Psoas muscle (tissue), 8 donors: Measurements from ENCODE around the gene PCSK5. TPM values are rescaled to one million over a fixed set of nuclear protein-coding genes. Genes with fewer than 3 reads are reported as not detected.

Source experiments
- ATAC-seq, 4 donors: fragments of 200-7000 bp; cut with Tn5 transposase; one replicate each; pipeline ENCODE4 v1.9.1; 2020; ENCODE audit warnings: moderate library complexity in 3 of 4, mild to moderate bottlenecking in 2 of 4
- DNase-seq, 2 donors: peaks; one replicate each; pipeline ENCODE4 v3.0.0-alpha.2; 2020
- H3K27ac ChIP-seq: fragments of 200-600 bp; one replicate; pipeline ENCODE4 v1.8.0; 2022
- H3K27me3 ChIP-seq, 3 donors: fragments of 200-600 bp in 1 of 3; one replicate each; pipeline versions ENCODE4 v1.6.1 to v1.8.0; 2013 to 2022; ENCODE audit warnings: low read length in 2 of 3, mild to moderate bottlenecking in 2 of 3, moderate library complexity in 1 of 3; ENCODE audit not compliant: insufficient read depth in 3 of 3
- H3K36me3 ChIP-seq, 2 donors: fragments of 200-600 bp in 1 of 2; one replicate each; pipeline versions ENCODE4 v1.6.1 to v1.8.0; 2013 to 2022; ENCODE audit warnings: low read depth in 1 of 2, mild to moderate bottlenecking in 1 of 2, moderate library complexity in 1 of 2; ENCODE audit not compliant: insufficient read depth in 1 of 2
- H3K4me1 ChIP-seq: fragments of 200-600 bp; one replicate; pipeline ENCODE4 v1.8.0; 2022
- H3K4me3 ChIP-seq: fragments of 200-600 bp; one replicate; pipeline ENCODE4 v1.8.0; 2022; ENCODE audit warnings: mild to moderate bottlenecking
- H3K9me3 ChIP-seq: fragments of 200-600 bp; one replicate; pipeline ENCODE4 v1.8.0; 2022
- WGBS, 3 donors: extraction: QIAGEN DNeasy Blood & Tissue Kit; methylation state at CpG; one replicate each; pipeline versions ENCODE4 v1.1.6 to v1.1.7; 2013; 5-methylcytosine and 5-hydroxymethylcytosine counted together
- intact Hi-C, 2 donors: fragments of 100-400 bp; cut with DNase I; formaldehyde crosslinking; loops; one replicate each; pipeline versions ENCODE4 v1.11.0 to v1.14.2; 2022
- polyA plus RNA-seq, 3 donors: library from polyadenylated mRNA; stranded (reverse); fragments of 200-250 nt; gene quantifications; one replicate each; pipeline ENCODE4 v1.2.3, GENCODE V29; 2013
- total RNA-seq, 4 donors: library from RNA; stranded (reverse); fragmentation: NEBNext Ultra II Directional in 2 of 4; extraction: Animal tissue kit (Norgen Biotek cat#: 25700) in 2 of 4; gene quantifications; one replicate each; pipeline versions ENCODE4 v1.2.1 to v1.2.4, GENCODE V29; 2021 to 2023
- TF ChIP-seq, protein P1 (sequence below): fragments of 200-600 bp; IDR thresholded peaks from one replicate; pipeline ENCODE4 v1.8.0; 2022; ENCODE audit warnings: antibody characterized with exemption
- donor health status: healthy with polysubstance abuse.
- donor health status: DM: no; HTN: no; CAD: no; lungs with moderate emphysema.
- donor health status: Bipolar disorder and iron deficiency.
- donor health status: healthy.
- donor health status: DM: yes; HTN: yes; CAD: no.
- donor health status: DM: no; HTN: no; CAD: no.
- donor health status: DM: no; HTN: no; CAD: no.
- donor health status: DM: yes; HTN: yes; CAD: no.

Gene PCSK5
- total and polyA plus RNA-seq, 7 donors = 0.75 to 4.4 (median 2.3) TPM

DNA sequence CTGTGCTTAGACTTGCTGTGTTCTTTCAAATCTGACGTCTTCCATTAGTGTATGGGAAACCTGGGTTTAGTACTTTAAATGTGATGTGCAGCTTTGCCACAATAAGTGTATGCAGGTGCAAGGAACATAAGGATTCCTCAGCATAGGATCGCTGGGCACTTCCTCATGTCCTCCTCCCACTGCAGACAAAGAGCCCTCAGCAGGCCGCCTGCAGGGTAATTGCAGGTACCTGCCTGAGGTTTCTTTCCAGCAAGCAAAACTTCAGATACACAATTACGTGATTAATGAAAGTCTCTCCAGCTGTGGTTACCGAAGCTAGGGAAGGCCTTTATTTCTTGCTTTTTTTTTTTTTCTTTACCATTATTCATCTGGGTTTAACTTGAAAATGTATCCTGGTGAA is 270.6 kb downstream of the PCSK5 start:
- 33 to 58% (median 52%) methylated on average over 5 of the region's 5 CpGs for WGBS, 3 donors
- no peak overlapping the region for H3K27ac ChIP-seq
- intact Hi-C loops = no loop called here
- no peaks in the 10 kb centered on the region for H3K36me3 ChIP-seq
- no peak overlapping the region for H3K4me3 ChIP-seq
- no peaks in the 10 kb centered on the region for H3K9me3 ChIP-seq
- H3K4me1 ChIP-seq = no peaks in the 10 kb centered on the region
- TF ChIP-seq, protein P1, sequence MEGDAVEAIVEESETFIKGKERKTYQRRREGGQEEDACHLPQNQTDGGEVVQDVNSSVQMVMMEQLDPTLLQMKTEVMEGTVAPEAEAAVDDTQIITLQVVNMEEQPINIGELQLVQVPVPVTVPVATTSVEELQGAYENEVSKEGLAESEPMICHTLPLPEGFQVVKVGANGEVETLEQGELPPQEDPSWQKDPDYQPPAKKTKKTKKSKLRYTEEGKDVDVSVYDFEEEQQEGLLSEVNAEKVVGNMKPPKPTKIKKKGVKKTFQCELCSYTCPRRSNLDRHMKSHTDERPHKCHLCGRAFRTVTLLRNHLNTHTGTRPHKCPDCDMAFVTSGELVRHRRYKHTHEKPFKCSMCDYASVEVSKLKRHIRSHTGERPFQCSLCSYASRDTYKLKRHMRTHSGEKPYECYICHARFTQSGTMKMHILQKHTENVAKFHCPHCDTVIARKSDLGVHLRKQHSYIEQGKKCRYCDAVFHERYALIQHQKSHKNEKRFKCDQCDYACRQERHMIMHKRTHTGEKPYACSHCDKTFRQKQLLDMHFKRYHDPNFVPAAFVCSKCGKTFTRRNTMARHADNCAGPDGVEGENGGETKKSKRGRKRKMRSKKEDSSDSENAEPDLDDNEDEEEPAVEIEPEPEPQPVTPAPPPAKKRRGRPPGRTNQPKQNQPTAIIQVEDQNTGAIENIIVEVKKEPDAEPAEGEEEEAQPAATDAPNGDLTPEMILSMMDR = no peak
- ATAC-seq (no peak), DNase-seq (no peak)
- H3K27me3 ChIP-seq = no peaks in the 10 kb centered on the region

DNA sequence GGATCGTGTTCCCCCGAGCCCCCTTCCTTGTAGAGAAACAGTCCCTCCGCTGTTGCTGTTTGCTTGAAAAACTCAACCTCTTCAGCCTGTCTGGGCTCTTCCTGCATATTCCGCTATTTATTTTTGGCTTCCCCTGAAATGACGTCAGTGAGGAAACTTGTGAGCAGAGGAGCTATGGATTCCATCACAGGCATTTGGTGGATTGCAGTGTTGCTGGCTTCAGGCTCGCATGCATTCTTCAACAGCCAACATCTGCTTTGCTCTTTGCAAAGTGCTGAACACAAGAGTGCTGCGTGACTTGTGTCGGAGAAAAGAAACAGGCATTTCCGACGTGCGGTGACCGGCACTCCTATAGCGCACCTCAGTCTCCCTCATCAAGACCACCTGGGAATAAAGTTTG is 271.1 kb downstream of the PCSK5 start:
- Histone ChIP-seq H3K4me1 (no peaks in the 10 kb centered on the region), H3K36me3 (no peaks in the 10 kb centered on the region), H3K9me3 (no peaks in the 10 kb centered on the region), H3K27me3 (no peaks in the 10 kb centered on the region), H3K4me3 (no peak overlapping the region), H3K27ac (no peak overlapping the region)
- TF ChIP-seq, protein P1 = no peak
- ATAC-seq (peak in 1 of 4 donors; percentile 14), DNase-seq (peak in 1 of 2 donors; percentile 17)
- intact Hi-C loops = no loop called here
- WGBS, 3 donors = 28 to 45% (median 37%) methylated on average over 13 of the region's 13 CpGs

DNA sequence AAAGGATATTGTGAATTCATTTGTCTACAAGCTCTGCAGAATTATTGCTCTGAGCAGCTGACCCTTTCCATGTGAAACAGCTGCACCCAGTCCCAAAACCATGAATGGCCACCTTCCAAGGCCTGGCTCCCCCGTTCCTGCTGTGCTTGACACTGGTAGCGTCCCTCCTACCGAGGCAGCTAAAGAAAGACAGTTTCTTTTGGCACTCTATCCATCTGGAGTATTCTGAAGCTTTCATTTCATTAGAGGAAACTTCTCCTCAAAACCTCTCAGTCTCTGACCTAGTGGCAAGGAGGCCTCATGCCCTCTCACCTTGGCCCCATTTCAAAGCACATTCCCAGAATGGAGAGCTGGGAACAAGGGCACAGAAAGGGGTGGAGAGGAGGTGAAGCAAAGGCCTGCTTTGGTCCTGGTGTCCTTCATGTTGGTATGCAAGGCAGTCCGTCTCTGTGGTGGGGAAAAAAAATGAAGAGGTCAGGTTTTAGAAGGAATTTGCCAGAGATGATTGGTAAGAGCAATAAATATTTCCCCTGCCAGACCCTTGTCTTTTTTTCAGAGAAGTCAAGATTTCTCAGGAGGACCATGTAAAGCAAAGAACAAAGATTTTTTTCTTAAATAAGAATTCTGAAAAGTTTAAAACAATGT is 271.7 kb downstream of the PCSK5 start:
- Histone ChIP-seq H3K4me1 (no peaks in the 10 kb centered on the region), H3K36me3 (no peaks in the 10 kb centered on the region), H3K27ac (no peak overlapping the region), H3K27me3 (no peaks in the 10 kb centered on the region), H3K4me3 (no peak overlapping the region), H3K9me3 (no peaks in the 10 kb centered on the region)
- DNase-seq = no peak
- TF ChIP-seq, protein P1 = no peak
- intact Hi-C loops = no loop called here
- no peak for ATAC-seq
- WGBS, 3 donors = 54 to 68% (median 56%) methylated on average over 4 of the region's 4 CpGs

DNA sequence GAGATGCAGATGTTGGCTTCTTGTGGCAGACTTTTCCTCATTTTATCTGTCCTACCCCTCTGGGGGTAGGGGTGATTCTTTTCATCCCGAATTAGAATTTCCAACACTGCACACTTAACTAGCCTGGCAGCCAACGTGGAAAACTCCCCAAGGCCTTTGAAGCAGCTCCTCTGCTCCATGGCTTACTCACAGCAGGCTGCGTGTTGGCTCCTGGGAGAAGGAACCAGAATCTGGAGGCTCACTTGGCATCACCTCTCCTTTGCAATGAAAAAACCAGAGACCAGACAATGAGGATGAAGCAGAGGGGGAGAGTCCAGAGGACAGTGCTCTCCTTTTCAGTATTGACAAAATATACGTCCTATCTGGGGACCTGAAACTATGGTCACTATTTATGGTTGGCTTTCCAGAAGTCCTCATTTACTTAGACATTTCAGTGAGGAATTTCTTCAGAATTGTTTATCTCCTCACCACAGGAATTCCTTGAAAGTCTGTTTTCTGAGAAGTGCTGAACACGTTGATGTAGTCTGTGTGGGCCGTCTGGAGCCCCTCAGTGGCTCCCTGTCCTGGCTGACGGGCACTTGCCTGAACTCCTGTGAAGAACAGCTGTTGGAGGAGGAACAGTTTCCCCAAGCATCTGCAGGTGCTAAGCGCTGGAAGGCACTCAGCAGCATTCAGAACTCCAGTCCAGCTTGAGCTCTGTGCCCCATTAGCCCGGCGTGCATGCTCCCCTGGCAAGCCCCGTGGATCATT is 272.5 kb downstream of the PCSK5 start:
- peak in 1 of 2 donors; percentile 30 for DNase-seq
- Histone ChIP-seq H3K4me1 (no peaks in the 10 kb centered on the region), H3K36me3 (no peaks in the 10 kb centered on the region), H3K9me3 (no peaks in the 10 kb centered on the region), H3K27ac (no peak overlapping the region), H3K4me3 (no peak overlapping the region), H3K27me3 (no peaks in the 10 kb centered on the region)
- 42 to 45% (median 42%) methylated on average over 11 of the region's 11 CpGs for WGBS, 3 donors
- intact Hi-C loops = no loop called here
- ATAC-seq = no peak
- TF ChIP-seq, protein P1 = no peak
